A673 (cell line): ENCODE results near the gene UTP25. TPM values are rescaled to one million over a fixed set of nuclear protein-coding genes. Genes with fewer than 3 reads are reported as not detected.
A peak's percentile ranks its signal among the peaks of the same experiment; 100 is the strongest.

Experiments used
- BruUV-seq: library from RNA; stranded (reverse); fragments of 400-500 nt; replicated peaks from 2 replicates; lab custom pipeline; 2021; lab: Mats Ljungman, UMichigan
- CTCF ChIA-PET: fragments of 300-600 bp; sonication (Branson Sonifier 250); formaldehyde crosslinking; loops from one replicate; lab custom pipeline; 2022; ENCODE audit warnings: antibody characterized with exemption; lab: Charles Lee
- POLR2A ChIA-PET: fragments of 300-600 bp; sonication (Branson Sonifier 250); formaldehyde crosslinking; loops from one replicate; lab custom pipeline; 2022; ENCODE audit warnings: antibody characterized with exemption; ENCODE audit not compliant: low non-redundant PET; lab: Charles Lee
- DNase-seq: peaks from one replicate; pipeline ENCODE4 v3.0.0-alpha.2; 2015; ENCODE audit warnings: low spot score
- H3K27ac ChIP-seq: fragments of 200-600 bp; sonication (generic); 2 replicates; pipeline ENCODE4 v1.5.1; 2016; ENCODE audit warnings: mixed run types, low read depth, mild to moderate bottlenecking, mixed read lengths, antibody characterized with exemption, low read length; ENCODE audit not compliant: poor library complexity, severe bottlenecking
- H3K27me3 ChIP-seq: fragments of 200-600 bp; sonication (generic); replicated peaks from 2 replicates; pipeline ENCODE4 v1.6.1; 2017; ENCODE audit warnings: mixed run types, low read depth, mild to moderate bottlenecking, mixed read lengths, antibody characterized with exemption, low read length; ENCODE audit not compliant: insufficient read depth, poor library complexity
- H3K36me3 ChIP-seq: fragments of 200-600 bp; sonication (generic); 2 replicates; pipeline ENCODE4 v1.6.1; 2016; ENCODE audit warnings: mixed run types, mild to moderate bottlenecking, mixed read lengths, antibody characterized with exemption, low read length; ENCODE audit not compliant: insufficient read depth, poor library complexity, severe bottlenecking
- H3K4me1 ChIP-seq: fragments of 200-600 bp; sonication (generic); 2 replicates; pipeline ENCODE4 v1.6.1; 2017; ENCODE audit warnings: mixed run types, mild to moderate bottlenecking, mixed read lengths, antibody characterized with exemption, low read length; ENCODE audit not compliant: insufficient read depth, poor library complexity, severe bottlenecking
- H3K4me3 ChIP-seq: fragments of 200-600 bp; sonication (generic); 2 replicates; pipeline ENCODE4 v1.5.1; 2016; ENCODE audit warnings: low read depth, mixed run types, mild to moderate bottlenecking, mixed read lengths, low read length; ENCODE audit not compliant: poor library complexity, severe bottlenecking
- H3K9me3 ChIP-seq: fragments of 200-600 bp; sonication (generic); 2 replicates; pipeline ENCODE4 v1.6.1; 2016; ENCODE audit warnings: mixed run types, low read depth, mild to moderate bottlenecking, mixed read lengths, antibody characterized with exemption, low read length; ENCODE audit not compliant: poor library complexity, severe bottlenecking
- EZH2 ChIP-seq: fragments of 200-600 bp; sonication (generic); IDR thresholded peaks from 2 replicates; pipeline ENCODE4 v1.6.1; 2017; ENCODE audit warnings: borderline replicate concordance, low read depth, mild to moderate bottlenecking, mixed read lengths, antibody characterized with exemption, low read length; ENCODE audit not compliant: poor library complexity, severe bottlenecking
- intact Hi-C: fragments of 100-400 bp; cut with micrococcal nuclease; formaldehyde crosslinking; loops from one replicate; pipeline ENCODE4 v1.10.0; 2022; ENCODE audit not compliant: unreplicated experiment
- total RNA-seq: library from RNA; stranded (reverse); gene quantifications from 2 replicates; pipeline ENCODE4 v1.2.3, GENCODE V29; 2021
- TF ChIP-seq, protein P1 (sequence below): fragments of 300-800, 200-600 bp; sonication (generic); conservative IDR thresholded peaks from 2 replicates; pipeline ENCODE4 v1.5.1; 2017; ENCODE audit warnings: low read depth, mild to moderate bottlenecking, antibody characterized with exemption, low read length, moderate library complexity, mixed read lengths

UTP25 gene
- total RNA-seq, 1 experiment from 2014 or later, result 11.5 TPM

DNA sequence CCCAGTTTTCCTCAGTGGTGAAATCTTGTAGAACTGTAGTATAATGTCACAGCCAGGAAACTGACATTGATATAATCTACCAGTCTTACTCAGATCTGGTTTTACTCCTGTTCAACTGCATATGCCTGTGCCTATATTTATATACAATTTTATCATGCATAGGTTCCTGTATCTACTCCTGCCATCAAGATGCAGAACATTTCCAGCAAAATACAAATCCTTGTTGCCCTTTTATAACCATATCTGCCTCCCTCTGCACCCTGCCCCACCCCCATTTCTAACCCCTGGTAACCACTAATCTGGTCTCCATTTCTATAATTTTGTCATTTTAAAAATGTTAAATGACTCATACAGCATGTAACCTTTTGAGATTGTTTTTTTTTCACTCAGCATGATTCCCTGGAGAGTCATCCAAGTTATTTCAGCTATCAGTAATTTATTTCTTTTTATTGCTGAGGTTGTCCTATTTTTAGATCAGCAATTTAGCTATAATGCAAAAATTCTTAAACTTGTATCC is 8.1 kb downstream of the UTP25 start:
- Histone ChIP-seq H3K36me3 (peaks cover 87% of the 10 kb centered on the region), H3K9me3 (no peaks in the 10 kb centered on the region), H3K27ac (no peak overlapping the region), H3K27me3 (no peaks in the 10 kb centered on the region), H3K4me3 (no peak overlapping the region), H3K4me1 (peaks cover 30% of the 10 kb centered on the region)
- DNase-seq, result no peak
- BruUV-seq, result no TSS peak
- no peak for TF ChIP-seq EZH2
- TF ChIP-seq, protein P1, sequence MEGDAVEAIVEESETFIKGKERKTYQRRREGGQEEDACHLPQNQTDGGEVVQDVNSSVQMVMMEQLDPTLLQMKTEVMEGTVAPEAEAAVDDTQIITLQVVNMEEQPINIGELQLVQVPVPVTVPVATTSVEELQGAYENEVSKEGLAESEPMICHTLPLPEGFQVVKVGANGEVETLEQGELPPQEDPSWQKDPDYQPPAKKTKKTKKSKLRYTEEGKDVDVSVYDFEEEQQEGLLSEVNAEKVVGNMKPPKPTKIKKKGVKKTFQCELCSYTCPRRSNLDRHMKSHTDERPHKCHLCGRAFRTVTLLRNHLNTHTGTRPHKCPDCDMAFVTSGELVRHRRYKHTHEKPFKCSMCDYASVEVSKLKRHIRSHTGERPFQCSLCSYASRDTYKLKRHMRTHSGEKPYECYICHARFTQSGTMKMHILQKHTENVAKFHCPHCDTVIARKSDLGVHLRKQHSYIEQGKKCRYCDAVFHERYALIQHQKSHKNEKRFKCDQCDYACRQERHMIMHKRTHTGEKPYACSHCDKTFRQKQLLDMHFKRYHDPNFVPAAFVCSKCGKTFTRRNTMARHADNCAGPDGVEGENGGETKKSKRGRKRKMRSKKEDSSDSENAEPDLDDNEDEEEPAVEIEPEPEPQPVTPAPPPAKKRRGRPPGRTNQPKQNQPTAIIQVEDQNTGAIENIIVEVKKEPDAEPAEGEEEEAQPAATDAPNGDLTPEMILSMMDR, result no peak
- ChIA-PET POLR2A (no interaction called here), CTCF (interaction anchor here (0.5 to 0.6 kb wide), 2 partner anchors 10 to 12 kb away, joined by 4 to 5 read pairs; no protein-coding TSS in a partner anchor)
- intact Hi-C loops, result no loop called here

GRCh38 chr1:209837671-209838070 is 9.9 kb downstream of the UTP25 start:
- Histone ChIP-seq H3K27ac (peak overlapping the region; percentile 84), H3K9me3 (no peaks in the 10 kb centered on the region), H3K4me1 (peaks cover 30% of the 10 kb centered on the region), H3K36me3 (peaks cover 88% of the 10 kb centered on the region), H3K4me3 (peak overlapping the region; percentile 13), H3K27me3 (no peaks in the 10 kb centered on the region)
- DNase-seq, result peak; percentile 97
- ChIA-PET POLR2A (interaction anchor here (0.6 kb wide), 1 partner anchor 11 kb away, joined by 3 read pairs; no protein-coding TSS in a partner anchor), CTCF (interaction anchor here (0.9 to 1.4 kb wide), 2 partner anchors 13 to 15 kb away, joined by 3 to 4 read pairs; no protein-coding TSS in a partner anchor)
- intact Hi-C loops, result no loop called here
- no TSS peak for BruUV-seq
- TF ChIP-seq EZH2, result no peak
- TF ChIP-seq, protein P1, result no peak

DNA sequence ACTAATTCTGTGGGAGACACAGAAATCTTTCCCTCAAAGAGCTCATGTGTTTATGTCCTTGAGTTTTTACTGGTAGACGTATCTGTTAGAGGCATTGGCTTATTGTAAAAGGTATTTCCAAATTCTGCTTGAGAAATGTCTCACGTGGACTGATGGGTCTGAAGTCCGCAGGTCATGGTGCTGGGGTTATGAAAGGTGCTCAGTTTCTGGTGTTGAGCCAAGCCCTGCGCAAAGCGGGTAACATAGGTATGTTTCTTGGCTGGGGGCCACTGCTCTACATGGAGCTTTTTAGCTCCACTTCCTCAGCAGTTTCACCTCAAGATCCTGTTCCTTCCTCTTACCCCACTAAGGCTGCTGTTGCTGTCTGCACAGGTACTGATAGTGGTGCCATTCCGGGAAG is 10.8 kb downstream of the UTP25 start:
- TF ChIP-seq EZH2, result no peak
- TF ChIP-seq, protein P1, result no peak
- Histone ChIP-seq H3K9me3 (no peaks in the 10 kb centered on the region), H3K27me3 (no peaks in the 10 kb centered on the region), H3K36me3 (peaks cover 88% of the 10 kb centered on the region), H3K27ac (no peak overlapping the region), H3K4me1 (peaks cover 30% of the 10 kb centered on the region), H3K4me3 (no peak overlapping the region)
- POLR2A ChIA-PET, result no interaction called here
- no peak for DNase-seq
- intact Hi-C loops, result no loop called here
- BruUV-seq, result no TSS peak
- CTCF ChIA-PET, result interaction anchor here (1.4 kb wide), 1 partner anchor 12 kb away, joined by 4 read pairs; no protein-coding TSS in a partner anchor
